Psoas muscle (tissue), 8 donors: ENCODE results near the gene EVC2. TPM values are rescaled to one million over a fixed set of nuclear protein-coding genes. Genes with fewer than 3 reads are reported as not detected.

Source experiments
- ATAC-seq, 4 donors: fragments of 200-7000 bp; cut with Tn5 transposase; one replicate each; pipeline ENCODE4 v1.9.1; 2020; ENCODE audit warnings: moderate library complexity in 3 of 4, mild to moderate bottlenecking in 2 of 4
- DNase-seq, 2 donors: peaks; one replicate each; pipeline ENCODE4 v3.0.0-alpha.2; 2020
- H3K27ac ChIP-seq: fragments of 200-600 bp; one replicate; pipeline ENCODE4 v1.8.0; 2022
- H3K27me3 ChIP-seq, 3 donors: fragments of 200-600 bp in 1 of 3; one replicate each; pipeline versions ENCODE4 v1.6.1 to v1.8.0; 2013 to 2022; ENCODE audit warnings: low read length in 2 of 3, mild to moderate bottlenecking in 2 of 3, moderate library complexity in 1 of 3; ENCODE audit not compliant: insufficient read depth in 3 of 3
- H3K36me3 ChIP-seq, 2 donors: fragments of 200-600 bp in 1 of 2; one replicate each; pipeline versions ENCODE4 v1.6.1 to v1.8.0; 2013 to 2022; ENCODE audit warnings: low read depth in 1 of 2, mild to moderate bottlenecking in 1 of 2, moderate library complexity in 1 of 2; ENCODE audit not compliant: insufficient read depth in 1 of 2
- H3K4me1 ChIP-seq: fragments of 200-600 bp; one replicate; pipeline ENCODE4 v1.8.0; 2022
- H3K4me3 ChIP-seq: fragments of 200-600 bp; one replicate; pipeline ENCODE4 v1.8.0; 2022; ENCODE audit warnings: mild to moderate bottlenecking
- H3K9me3 ChIP-seq: fragments of 200-600 bp; one replicate; pipeline ENCODE4 v1.8.0; 2022
- WGBS, 3 donors: extraction: QIAGEN DNeasy Blood & Tissue Kit; methylation state at CpG; one replicate each; pipeline versions ENCODE4 v1.1.6 to v1.1.7; 2013; 5-methylcytosine and 5-hydroxymethylcytosine counted together
- intact Hi-C, 2 donors: fragments of 100-400 bp; cut with DNase I; formaldehyde crosslinking; loops; one replicate each; pipeline versions ENCODE4 v1.11.0 to v1.14.2; 2022
- polyA plus RNA-seq, 3 donors: library from polyadenylated mRNA; stranded (reverse); fragments of 200-250 nt; gene quantifications; one replicate each; pipeline ENCODE4 v1.2.3, GENCODE V29; 2013
- total RNA-seq, 4 donors: library from RNA; stranded (reverse); fragmentation: NEBNext Ultra II Directional in 2 of 4; extraction: Animal tissue kit (Norgen Biotek cat#: 25700) in 2 of 4; gene quantifications; one replicate each; pipeline versions ENCODE4 v1.2.1 to v1.2.4, GENCODE V29; 2021 to 2023
- TF ChIP-seq, protein P1 (sequence below): fragments of 200-600 bp; IDR thresholded peaks from one replicate; pipeline ENCODE4 v1.8.0; 2022; ENCODE audit warnings: antibody characterized with exemption
- donor health status: healthy with polysubstance abuse.
- donor health status: DM: no; HTN: no; CAD: no; lungs with moderate emphysema.
- donor health status: Bipolar disorder and iron deficiency.
- donor health status: healthy.
- donor health status: DM: yes; HTN: yes; CAD: no.
- donor health status: DM: no; HTN: no; CAD: no.
- donor health status: DM: no; HTN: no; CAD: no.
- donor health status: DM: yes; HTN: yes; CAD: no.

The EVC2 gene
- total and polyA plus RNA-seq, 7 donors = 0.24 to 1.0 (median 0.44) TPM

DNA sequence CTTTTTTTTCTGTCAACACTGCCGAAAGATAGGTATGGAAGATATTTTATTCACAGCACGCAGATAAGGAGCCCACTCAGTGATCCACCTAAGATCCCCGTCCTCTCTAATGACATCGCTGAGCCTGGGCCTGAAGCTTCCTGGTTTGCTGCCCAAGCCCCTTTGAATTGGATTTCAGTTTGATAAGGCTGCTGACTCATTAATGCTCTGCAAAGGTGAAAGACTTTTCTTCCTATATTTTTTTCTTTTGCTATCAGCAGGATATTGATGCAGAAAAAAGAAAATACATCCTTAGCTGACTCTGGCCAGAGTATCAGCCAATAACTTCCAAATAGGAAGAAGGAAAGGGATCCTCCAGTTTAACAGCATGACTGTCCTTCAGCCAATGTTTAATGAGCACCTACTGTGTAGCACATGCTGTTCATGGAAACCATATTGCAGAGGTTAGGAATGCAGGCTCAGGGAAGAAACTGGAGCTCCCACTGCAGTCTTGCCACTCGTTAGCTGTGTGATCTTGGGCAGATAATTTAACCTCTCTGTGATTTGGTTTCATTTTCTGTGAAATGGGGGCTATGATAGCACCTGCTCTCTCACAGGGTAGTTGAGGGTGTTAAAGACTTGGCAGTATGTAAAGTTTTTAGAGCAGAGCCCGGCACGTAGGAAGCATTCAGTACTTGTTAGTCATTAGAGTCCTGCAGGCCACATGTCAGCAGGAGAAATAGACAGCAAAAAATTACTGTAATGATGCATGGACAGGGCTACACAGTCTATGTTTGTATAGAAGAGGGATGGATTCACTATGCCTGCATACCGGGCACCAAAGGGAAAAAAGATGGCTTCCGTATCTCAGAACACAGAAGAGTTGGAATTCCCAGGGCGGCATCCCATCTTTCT, 41.9 kb upstream of the EVC2 start:
- H3K9me3 ChIP-seq = no peaks in the 10 kb centered on the region
- DNase-seq (no peak), ATAC-seq (no peak)
- TF ChIP-seq, protein P1, sequence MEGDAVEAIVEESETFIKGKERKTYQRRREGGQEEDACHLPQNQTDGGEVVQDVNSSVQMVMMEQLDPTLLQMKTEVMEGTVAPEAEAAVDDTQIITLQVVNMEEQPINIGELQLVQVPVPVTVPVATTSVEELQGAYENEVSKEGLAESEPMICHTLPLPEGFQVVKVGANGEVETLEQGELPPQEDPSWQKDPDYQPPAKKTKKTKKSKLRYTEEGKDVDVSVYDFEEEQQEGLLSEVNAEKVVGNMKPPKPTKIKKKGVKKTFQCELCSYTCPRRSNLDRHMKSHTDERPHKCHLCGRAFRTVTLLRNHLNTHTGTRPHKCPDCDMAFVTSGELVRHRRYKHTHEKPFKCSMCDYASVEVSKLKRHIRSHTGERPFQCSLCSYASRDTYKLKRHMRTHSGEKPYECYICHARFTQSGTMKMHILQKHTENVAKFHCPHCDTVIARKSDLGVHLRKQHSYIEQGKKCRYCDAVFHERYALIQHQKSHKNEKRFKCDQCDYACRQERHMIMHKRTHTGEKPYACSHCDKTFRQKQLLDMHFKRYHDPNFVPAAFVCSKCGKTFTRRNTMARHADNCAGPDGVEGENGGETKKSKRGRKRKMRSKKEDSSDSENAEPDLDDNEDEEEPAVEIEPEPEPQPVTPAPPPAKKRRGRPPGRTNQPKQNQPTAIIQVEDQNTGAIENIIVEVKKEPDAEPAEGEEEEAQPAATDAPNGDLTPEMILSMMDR = no peak
- H3K4me1 ChIP-seq = no peaks in the 10 kb centered on the region
- intact Hi-C loops = no loop called here
- no peak overlapping the region for H3K4me3 ChIP-seq
- H3K27me3 ChIP-seq = no peaks in the 10 kb centered on the region
- H3K27ac ChIP-seq = no peak overlapping the region
- 75 to 88% (median 76%) methylated on average over 10 of the region's 10 CpGs for WGBS, 3 donors
- H3K36me3 ChIP-seq = no peaks in the 10 kb centered on the region

DNA sequence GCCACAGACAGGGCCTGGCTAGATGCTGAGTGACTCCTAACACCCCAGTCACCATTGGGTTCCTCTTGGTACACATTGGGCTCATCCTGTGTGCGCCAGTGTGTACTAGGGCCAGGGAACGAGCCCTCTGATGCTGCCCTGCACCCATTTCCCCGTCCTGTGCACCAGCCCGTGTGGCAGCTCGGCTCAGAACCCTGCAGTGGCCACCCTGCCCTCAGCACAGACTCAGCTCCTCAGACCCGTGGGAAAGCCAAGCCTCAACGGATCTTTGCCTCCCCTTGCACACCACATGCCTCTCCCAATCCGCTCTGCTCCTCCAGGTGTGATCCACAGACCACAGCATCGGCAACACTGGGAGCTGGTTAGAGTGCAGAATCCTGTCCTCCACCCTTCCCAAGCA, 41.2 kb upstream of the EVC2 start:
- ATAC-seq (no peak), DNase-seq (no peak)
- H3K9me3 ChIP-seq = no peaks in the 10 kb centered on the region
- no peak overlapping the region for H3K4me3 ChIP-seq
- no peaks in the 10 kb centered on the region for H3K27me3 ChIP-seq
- 88 to 92% (median 90%) methylated on average over 9 of the region's 9 CpGs for WGBS, 3 donors
- no peaks in the 10 kb centered on the region for H3K4me1 ChIP-seq
- intact Hi-C loops = no loop called here
- H3K27ac ChIP-seq = no peak overlapping the region
- H3K36me3 ChIP-seq = no peaks in the 10 kb centered on the region
- TF ChIP-seq, protein P1 = no peak

DNA sequence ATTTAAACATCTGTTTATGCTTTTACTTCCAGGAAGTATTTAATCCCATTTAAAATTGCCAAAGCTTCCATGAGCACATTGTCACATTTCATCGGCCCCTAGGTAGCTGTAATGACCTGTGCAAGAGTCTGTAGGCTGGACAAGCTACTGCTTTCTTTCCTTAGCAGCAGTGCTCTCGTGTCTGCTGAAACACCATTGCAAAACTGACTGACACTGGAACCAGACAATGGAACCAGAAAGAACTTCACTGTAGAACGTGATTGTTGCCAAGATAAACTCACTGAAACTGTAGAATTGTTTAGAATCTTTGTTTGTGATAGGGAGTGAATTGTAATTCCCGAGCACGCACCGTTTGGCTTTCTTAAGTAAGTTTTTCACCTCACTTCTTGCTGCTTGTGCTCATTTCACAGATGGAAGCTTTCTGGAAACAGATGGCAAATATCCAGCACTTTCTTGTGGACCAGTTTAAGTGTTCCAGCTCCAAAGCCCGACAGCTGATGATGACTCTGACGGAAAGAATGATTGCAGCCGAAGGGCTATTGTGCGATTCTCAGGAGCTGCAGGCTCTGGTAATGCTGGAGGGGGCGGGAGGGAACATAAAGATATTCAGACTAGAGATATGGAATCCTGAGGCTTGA, 39.5 kb upstream of the EVC2 start:
- Histone ChIP-seq H3K9me3 (no peaks in the 10 kb centered on the region), H3K27me3 (no peaks in the 10 kb centered on the region), H3K36me3 (peaks cover 0 to 12% of the 10 kb centered on the region in 2 donors), H3K27ac (no peak overlapping the region), H3K4me1 (no peaks in the 10 kb centered on the region), H3K4me3 (no peak overlapping the region)
- DNase-seq = no peak
- 35 to 41% (median 38%) methylated on average over 11 of the region's 11 CpGs for WGBS, 3 donors
- TF ChIP-seq, protein P1 = no peak
- no peak for ATAC-seq
- intact Hi-C loops = no loop called here

DNA sequence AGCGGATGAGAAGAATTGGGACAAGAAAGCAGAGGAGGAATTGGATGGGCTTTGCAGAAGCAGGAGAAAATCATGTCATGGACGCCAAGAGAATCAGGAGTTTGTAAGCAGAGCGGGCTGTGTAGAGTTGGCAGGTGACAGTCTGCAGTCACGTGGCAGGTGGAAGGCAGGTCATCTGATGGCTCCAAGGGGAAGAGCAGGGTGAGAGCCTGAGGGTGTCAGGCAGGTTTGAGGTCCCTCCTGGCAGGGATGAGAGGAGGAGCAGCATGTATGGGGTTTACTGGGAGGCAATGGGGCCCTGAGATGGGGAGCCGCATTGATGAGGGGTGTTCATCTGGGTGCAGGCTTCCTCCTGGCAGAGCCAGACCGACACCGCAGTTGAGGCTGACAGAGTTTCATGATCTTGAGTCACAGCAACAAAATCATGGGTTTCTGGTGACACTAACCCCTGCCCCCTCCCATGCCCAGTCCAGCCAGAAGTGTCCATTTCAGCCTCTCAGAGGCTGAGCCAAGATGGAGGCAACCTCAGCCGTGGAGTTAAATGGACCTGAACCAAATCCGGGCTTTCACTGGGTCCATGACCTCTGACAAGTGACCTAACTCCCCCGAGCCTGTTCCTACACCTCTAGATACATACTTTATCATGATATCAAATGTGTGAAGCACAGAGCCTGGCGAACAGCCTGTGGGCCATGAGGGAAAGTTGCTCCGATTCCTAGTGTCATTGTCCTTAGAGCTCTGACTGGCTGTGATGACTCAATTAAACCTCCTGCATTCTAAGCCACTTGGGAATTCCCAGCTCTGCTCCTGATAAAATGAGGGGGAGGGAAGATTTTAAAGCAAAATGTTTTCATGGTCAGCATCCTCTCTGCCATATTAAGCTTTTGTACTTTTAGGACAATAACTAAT, 38.7 kb upstream of the EVC2 start:
- TF ChIP-seq, protein P1 = no peak
- intact Hi-C loops = no loop called here
- H3K36me3 ChIP-seq = peaks cover 0 to 13% of the 10 kb centered on the region in 2 donors

More for the DNA sequence above, 38.7 kb upstream of the EVC2 start:
- ATAC-seq (no peak), DNase-seq (no peak)
- H3K9me3 ChIP-seq = no peaks in the 10 kb centered on the region
- 63 to 66% (median 65%) methylated on average over 12 of the region's 12 CpGs for WGBS, 3 donors
- H3K4me1 ChIP-seq = no peaks in the 10 kb centered on the region
- H3K27ac ChIP-seq = no peak overlapping the region
- no peaks in the 10 kb centered on the region for H3K27me3 ChIP-seq
- H3K4me3 ChIP-seq = no peak overlapping the region
